OCI-LY3 (cell line): Measurements from ENCODE around the gene IPO4.

ENCODE experiments used
- H2AFZ ChIP-seq: fragments of 200-600, 300-600 bp; shearing (Covaris generic); 2 replicates; pipeline ENCODE4 v1.6.0; 2014; ENCODE audit warnings: antibody characterized with exemption, low read depth, low read length
- H3K27ac ChIP-seq: fragments of 200-600, 300-600 bp; sonication (generic); 2 replicates; pipeline ENCODE4 v1.5.1; 2014; ENCODE audit warnings: mild to moderate bottlenecking, low read length, moderate library complexity, mixed read lengths
- H3K27me3 ChIP-seq: fragments of 200-600, 300-600 bp; sonication (generic); 2 replicates; pipeline ENCODE4 v1.6.1; 2014; ENCODE audit warnings: low read depth, low read length, mixed read lengths
- H3K36me3 ChIP-seq: fragments of 200-600, 300-600 bp; sonication (generic); replicated peaks from 2 replicates; pipeline ENCODE3; 2014; ENCODE audit warnings: low read depth, low read length, mixed read lengths
- H3K4me1 ChIP-seq: fragments of 300-600, 200-600 bp; sonication (generic); 2 replicates; pipeline ENCODE4 v1.6.1; 2014; ENCODE audit warnings: low read length, mixed read lengths
- H3K4me2 ChIP-seq: fragments of 200-600, 300-600 bp; sonication (generic); 2 replicates; pipeline ENCODE4 v1.6.1; 2014; ENCODE audit warnings: low read length, mixed read lengths
- H3K4me3 ChIP-seq: fragments of 300-600, 200-600 bp; sonication (generic); 2 replicates; pipeline ENCODE4 v1.5.1; 2014; ENCODE audit warnings: antibody characterized with exemption, mild to moderate bottlenecking, low read length, moderate library complexity
- H3K79me2 ChIP-seq: fragments of 300-600, 200-600 bp; shearing (Covaris generic); 2 replicates; pipeline ENCODE4 v1.6.1; 2014; ENCODE audit warnings: mild to moderate bottlenecking, low read length, mixed read lengths
- H3K9ac ChIP-seq: fragments of 300-600, 200-600 bp; shearing (Covaris generic); 2 replicates; pipeline ENCODE4 v1.6.0; 2014; ENCODE audit warnings: mild to moderate bottlenecking, low read length, moderate library complexity
- H3K9me3 ChIP-seq: fragments of 200-600, 300-600 bp; shearing (Covaris generic); 2 replicates; pipeline ENCODE4 v1.6.1; 2014; ENCODE audit warnings: low read length, mixed read lengths; ENCODE audit not compliant: insufficient read depth
- H4K20me1 ChIP-seq: fragments of 200-600, 300-600 bp; sonication (generic); 2 replicates; pipeline ENCODE4 v1.6.1; 2016; ENCODE audit warnings: low read length, mixed read lengths; ENCODE audit not compliant: insufficient read depth
- EZH2phosphoT487 ChIP-seq: fragments of 200-600 bp; shearing (Covaris generic); IDR thresholded peaks from 2 replicates; pipeline ENCODE4 v1.6.1; 2018; ENCODE audit warnings: antibody characterized with exemption, mixed run types, low read depth
- TF ChIP-seq, protein P1 (sequence below): fragments of 200-600, 300-600 bp; sonication (generic); IDR thresholded peaks from 2 replicates; pipeline ENCODE4 v1.5.1; 2014; ENCODE audit warnings: antibody characterized with exemption, low read length, low read depth

IPO4 gene

GRCh38 chr14:24233538-24233866 is 44.9 kb upstream of the IPO4 start:
- TF ChIP-seq, protein P1, sequence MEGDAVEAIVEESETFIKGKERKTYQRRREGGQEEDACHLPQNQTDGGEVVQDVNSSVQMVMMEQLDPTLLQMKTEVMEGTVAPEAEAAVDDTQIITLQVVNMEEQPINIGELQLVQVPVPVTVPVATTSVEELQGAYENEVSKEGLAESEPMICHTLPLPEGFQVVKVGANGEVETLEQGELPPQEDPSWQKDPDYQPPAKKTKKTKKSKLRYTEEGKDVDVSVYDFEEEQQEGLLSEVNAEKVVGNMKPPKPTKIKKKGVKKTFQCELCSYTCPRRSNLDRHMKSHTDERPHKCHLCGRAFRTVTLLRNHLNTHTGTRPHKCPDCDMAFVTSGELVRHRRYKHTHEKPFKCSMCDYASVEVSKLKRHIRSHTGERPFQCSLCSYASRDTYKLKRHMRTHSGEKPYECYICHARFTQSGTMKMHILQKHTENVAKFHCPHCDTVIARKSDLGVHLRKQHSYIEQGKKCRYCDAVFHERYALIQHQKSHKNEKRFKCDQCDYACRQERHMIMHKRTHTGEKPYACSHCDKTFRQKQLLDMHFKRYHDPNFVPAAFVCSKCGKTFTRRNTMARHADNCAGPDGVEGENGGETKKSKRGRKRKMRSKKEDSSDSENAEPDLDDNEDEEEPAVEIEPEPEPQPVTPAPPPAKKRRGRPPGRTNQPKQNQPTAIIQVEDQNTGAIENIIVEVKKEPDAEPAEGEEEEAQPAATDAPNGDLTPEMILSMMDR, result no peak
- no peak for TF ChIP-seq EZH2phosphoT487
- no peaks in the 10 kb centered on the region for H4K20me1 ChIP-seq
- H3K27ac ChIP-seq, result no peak overlapping the region; the same call in 1 of the 2 replicates
- H3K27me3 ChIP-seq, result no peaks in the 10 kb centered on the region
- H3K9me3 ChIP-seq, result no peaks in the 10 kb centered on the region
- peak overlapping the region; percentile 83 for H3K4me3 ChIP-seq
- H3K4me2 ChIP-seq, result peak overlapping the region; percentile 88
- H3K79me2 ChIP-seq, result peaks cover 39% of the 10 kb centered on the region
- H2AFZ ChIP-seq, result no peak overlapping the region
- peaks cover 25% of the 10 kb centered on the region for H3K36me3 ChIP-seq
- peak overlapping the region; percentile 75; the same call in 1 of the 2 replicates for H3K9ac ChIP-seq
- H3K4me1 ChIP-seq, result peaks cover 13% of the 10 kb centered on the region

DNA sequence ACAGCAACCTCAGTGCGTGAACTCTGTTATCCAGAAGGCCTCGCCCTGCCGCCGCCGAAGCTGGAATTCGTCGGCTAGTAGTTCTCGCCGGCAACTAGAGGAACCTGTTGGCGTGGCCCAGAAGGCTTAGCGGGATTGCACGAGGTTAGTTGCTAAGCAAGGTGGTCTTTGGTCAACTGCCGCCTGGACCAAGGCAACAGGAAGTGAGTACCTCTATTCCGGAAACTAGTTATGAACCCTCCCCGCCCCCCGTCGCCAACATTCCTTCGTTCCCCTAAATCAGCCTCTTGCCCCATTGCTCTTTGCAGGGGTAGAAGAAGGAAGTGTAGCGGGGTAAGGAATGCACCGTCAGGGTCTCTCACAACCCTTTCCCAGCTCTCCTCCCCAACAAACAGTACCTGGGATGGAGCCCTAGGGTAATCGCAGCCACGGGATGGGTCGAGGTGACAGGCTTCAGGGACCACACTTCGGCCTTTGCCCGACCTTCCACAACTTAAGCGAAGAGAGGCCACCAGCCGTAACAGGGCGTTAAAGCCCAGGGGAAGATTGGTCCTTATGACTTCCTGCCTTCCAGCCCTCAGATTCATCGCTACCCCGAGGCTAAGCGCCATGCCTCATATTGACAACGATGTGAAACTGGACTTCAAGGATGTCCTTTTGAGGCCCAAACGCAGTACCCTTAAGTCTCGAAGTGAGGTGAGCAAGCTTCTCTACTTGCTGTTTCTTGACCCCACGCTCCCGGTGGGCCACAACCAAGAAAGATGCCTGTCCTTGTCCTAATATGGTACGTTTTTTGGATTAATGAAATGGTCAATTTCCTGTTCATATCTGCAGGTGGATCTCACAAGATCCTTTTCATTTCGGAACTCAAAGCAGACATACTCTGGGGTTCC is 44.3 kb upstream of the IPO4 start, which contains the start of gene GMPR2:
TSS of gene GMPR2 (plus strand) at position 285 of the 893 bp plus-strand sequence. CDS start at position 610, 325 bp downstream.
- H3K9ac ChIP-seq, result peak within 1 kb of the TSS; percentile 75
- peak within 1 kb of the TSS; percentile 75 for H3K27ac ChIP-seq
- H3K79me2 ChIP-seq, result peaks cover 39% of the 10 kb centered on the region
- H3K4me3 ChIP-seq, result peak within 1 kb of the TSS; percentile 83
- no peaks in the 10 kb centered on the region for H4K20me1 ChIP-seq
- H3K36me3 ChIP-seq, result peaks cover 21% of the 10 kb centered on the region
- no peaks in the 10 kb centered on the region for H3K9me3 ChIP-seq
- peak within 1 kb of the TSS; percentile 88 for H3K4me2 ChIP-seq
- peaks cover 13% of the 10 kb centered on the region for H3K4me1 ChIP-seq
- TF ChIP-seq EZH2phosphoT487, result no peak
- TF ChIP-seq, protein P1, result no peak
- no peaks in the 10 kb centered on the region for H3K27me3 ChIP-seq
- peak within 1 kb of the TSS; percentile 93 for H2AFZ ChIP-seq

DNA sequence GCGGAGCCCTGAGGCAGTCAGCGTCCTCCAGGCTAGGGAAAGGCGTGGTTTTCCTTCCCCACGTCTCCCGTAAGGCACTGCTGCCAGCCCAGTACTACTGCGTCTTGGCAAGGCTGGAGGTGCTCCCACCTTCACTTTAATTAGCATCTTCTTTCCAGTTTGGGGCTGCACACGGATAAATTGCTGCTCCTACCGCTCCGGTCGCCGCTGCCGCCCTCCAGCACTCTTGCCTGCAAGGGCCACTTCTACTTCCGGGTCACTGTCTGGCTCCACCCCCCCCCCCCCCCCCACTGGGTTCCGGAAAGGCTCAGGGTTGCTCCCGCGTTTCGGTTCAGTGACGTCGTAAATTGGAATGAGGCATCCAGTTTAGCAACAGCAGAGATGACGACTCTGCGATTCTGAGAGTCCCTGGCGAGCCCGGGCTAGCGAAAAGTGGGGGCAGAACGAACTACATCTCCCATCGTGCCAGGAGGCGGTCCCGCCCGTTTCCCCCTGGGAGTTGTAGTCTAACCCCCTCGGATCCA is 43.6 kb upstream of the IPO4 start, which contains the start of gene NEDD8:
TSS of gene NEDD8 (minus strand) at position 247 of the 524 bp plus-strand sequence. CDS start at position 147, 100 bp downstream.
- no peaks in the 10 kb centered on the region for H4K20me1 ChIP-seq
- H3K4me2 ChIP-seq, result peak within 1 kb of the TSS; percentile 88
- H3K4me3 ChIP-seq, result peak within 1 kb of the TSS; percentile 83
- peak within 1 kb of the TSS; percentile 93 for H2AFZ ChIP-seq
- peak within 1 kb of the TSS; percentile 75 for H3K27ac ChIP-seq
- no peaks in the 10 kb centered on the region for H3K27me3 ChIP-seq
- peak within 1 kb of the TSS; percentile 75 for H3K9ac ChIP-seq
- H3K9me3 ChIP-seq, result no peaks in the 10 kb centered on the region
- H3K4me1 ChIP-seq, result peaks cover 13% of the 10 kb centered on the region
- peaks cover 40% of the 10 kb centered on the region for H3K79me2 ChIP-seq
- peaks cover 15% of the 10 kb centered on the region for H3K36me3 ChIP-seq
- TF ChIP-seq, protein P1, result no peak
